Measurements from ENCODE around the gene FSD1.
"Not testable (repeated sequence)": the region's sequence is repeated elsewhere in the genome, so short reads cannot be mapped to it uniquely, and the experiment has no call there.

FSD1 gene

DNA sequence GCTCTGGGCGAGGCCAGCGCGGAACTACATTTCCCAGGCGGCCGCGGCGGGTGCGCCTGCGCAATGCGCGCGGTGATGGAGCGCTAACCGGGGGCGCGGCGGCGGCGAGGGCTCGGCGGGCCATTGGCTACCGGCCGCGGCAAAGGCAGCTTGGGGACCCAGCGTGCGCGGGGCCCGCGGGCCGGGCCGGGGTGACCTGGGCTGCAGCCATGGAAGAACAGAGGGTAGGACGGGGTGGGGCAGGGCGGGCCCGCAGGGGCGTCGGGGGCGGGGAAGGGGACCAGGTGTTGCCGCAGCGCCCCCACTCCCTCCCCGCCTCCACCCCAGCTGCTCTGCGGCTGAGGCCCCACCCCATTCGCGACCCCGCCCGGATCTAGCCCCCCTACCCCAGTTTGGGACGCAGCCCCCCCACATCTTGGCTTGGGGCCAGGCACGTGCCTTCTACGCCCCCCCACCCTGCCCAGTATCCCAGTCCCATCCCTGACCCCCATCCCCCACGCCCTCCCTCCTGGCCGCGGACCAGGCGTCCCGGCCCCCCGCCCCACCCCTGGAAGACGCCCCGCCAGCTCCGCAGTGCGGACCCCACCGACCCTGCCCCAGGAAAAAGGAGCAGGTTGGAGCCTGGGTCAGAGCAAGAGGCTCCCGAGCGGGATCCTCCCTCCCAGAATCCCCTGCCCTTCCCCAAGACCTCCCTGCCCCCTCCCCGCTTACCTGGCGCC is at the start of gene FSD1:
Gene FSD1 (plus strand): TSS at position 61 of the 719 bp plus-strand sequence. CDS start 149 bp downstream, at position 210.
- peak; percentile 65 to 76 for DNase-seq (ENCODE audit: low read depth in 2 of 2)

DNA sequence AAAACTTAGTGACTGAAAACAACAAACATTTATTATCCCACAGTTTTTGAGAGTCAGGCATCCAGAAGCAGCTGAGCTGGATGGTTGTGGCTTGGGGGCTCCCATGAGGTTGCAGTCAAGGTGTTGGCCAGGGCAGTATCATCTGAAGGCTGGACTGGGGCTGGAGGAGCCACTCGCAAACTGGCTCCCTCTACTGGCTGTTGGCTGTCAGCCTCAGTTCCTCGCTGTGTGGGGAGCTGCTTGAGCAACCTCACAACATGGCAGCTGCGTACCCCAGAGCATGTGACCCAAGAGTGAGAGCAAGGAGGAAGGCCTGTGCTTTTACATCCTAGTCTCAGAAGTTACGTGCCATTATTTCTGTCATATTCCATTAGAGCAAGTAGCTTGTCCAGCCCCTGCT is 47.8 kb upstream of the FSD1 start:
- DNase-seq (ENCODE audit: low read depth in 2 of 2) = no peak

DNA sequence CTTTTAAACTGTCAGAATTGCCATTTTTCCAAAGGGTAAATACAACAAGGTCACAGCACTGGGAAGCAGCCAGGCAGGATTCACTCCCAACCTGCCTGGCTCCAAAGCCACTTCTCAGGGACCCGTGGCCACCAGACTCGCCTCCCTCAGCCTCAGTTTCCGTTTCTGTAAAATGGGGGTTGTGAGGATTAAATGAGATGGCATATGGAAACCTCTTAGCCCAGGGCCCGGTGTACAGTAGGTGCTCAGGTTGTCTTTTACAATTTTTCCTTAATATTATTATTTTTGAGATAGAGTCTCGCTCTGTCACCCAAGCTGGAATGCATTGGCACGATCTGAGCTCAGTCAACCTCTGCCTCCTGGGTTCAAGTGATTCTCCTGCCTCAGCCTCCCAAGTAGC is 47.4 kb upstream of the FSD1 start:
- no peak for DNase-seq (ENCODE audit: low read depth in 2 of 2)

DNA sequence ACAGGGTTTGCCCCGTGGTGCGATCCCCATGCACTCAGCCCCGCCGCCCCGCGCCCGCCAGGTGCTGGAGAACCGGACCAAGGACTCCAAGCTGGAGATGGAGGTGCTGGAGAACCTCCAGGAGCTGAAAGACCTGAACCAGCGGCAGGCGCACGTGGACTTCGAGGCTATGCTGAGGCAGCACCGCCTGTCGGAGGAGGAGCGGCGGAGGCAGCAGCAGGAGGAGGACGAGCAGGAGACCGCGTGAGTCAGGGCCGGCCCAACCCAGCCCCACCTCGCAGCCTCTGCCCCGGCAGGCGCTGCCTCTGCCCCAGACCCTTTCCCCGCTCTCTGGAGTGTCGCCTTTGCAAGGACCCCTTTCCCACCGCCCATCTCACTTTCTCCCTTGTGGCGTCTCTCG is 46.2 kb upstream of the FSD1 start:
- no peak for DNase-seq (ENCODE audit: low read depth in 2 of 2)

DNA sequence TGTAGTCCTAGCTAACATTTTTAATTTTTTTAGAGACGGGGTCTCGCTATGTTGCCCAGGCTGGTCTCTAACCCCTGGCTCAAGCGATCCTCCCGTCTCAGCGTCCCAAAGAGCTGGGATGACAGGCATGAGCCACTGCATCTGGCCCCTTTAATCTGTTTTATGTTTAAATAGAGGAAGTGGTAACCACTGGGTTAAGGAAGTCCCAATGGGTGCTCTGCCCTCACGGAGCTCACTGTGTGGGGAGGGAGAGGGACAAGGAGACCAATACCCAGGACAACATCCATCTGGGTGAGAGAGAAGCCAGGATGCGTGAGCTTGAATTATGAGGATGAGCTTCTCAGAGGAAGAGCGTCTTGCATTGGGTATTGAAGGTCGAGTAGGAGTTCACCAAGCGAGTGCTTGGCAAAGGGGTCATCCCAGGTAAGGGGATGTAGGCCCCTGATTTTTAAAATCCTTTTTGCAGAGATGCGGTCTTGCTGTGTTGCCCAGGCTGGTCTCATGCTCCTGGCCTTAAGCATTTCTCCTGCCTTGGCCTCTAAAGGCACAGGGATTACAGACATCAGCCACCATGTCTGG is 43.7 kb upstream of the FSD1 start:
- DNase-seq (ENCODE audit: low read depth in 2 of 2) = no peak

DNA sequence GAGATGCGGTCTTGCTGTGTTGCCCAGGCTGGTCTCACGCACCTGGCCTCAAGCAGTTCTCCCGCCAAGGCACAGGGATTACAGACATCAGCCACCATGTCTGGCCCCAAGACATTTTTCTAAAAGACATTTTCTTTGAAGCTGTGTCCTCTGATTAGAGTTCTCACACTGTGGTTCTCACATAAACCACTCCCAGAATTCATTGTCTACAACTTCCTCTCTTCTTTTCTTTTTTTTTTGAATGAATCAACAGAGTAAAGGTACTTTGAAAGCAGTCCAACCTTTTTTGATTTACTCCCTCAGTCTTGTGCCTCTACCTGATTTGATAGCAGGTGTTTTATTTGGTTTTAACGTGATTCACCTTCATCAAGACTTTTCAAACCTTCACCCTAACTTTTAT is 39.6 kb upstream of the FSD1 start:
- no peak for DNase-seq (ENCODE audit: low read depth in 2 of 2)

DNA sequence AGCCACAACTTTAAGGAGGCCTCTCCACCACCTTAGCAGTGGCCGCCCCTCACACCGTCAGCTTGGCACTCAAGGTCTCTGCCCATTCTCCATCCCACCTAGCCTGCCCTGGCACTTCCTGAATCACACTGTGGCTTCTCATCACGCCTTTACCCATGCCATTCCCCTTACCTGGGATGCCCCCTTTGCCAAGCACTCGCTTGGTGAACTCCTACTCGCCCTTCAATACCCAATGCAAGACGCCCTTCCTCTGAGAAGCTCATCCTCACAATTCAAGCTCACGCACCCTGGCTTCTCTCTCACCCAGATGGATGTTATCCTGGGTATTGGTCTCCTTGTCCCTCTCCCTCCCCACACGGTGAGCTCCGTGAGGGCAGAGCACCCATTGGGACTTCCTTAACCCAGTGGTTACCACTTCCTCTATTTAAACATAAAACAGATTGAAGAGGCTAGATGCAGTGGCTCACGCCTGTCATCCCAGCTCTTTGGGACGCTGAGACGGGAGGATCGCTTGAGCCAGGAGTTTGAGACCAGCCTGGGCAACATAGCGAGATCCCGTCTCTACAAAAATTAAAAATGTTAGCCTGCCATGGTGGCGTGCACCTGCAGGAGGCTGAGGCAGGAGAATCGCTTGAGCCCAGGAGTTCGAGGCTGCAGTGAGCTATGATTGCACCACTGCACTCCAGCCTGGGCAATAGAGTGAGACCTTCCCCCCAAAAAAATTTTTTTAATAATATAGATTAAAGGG is 38.0 kb upstream of the FSD1 start:
- no peak for DNase-seq (ENCODE audit: low read depth in 2 of 2)

DNA sequence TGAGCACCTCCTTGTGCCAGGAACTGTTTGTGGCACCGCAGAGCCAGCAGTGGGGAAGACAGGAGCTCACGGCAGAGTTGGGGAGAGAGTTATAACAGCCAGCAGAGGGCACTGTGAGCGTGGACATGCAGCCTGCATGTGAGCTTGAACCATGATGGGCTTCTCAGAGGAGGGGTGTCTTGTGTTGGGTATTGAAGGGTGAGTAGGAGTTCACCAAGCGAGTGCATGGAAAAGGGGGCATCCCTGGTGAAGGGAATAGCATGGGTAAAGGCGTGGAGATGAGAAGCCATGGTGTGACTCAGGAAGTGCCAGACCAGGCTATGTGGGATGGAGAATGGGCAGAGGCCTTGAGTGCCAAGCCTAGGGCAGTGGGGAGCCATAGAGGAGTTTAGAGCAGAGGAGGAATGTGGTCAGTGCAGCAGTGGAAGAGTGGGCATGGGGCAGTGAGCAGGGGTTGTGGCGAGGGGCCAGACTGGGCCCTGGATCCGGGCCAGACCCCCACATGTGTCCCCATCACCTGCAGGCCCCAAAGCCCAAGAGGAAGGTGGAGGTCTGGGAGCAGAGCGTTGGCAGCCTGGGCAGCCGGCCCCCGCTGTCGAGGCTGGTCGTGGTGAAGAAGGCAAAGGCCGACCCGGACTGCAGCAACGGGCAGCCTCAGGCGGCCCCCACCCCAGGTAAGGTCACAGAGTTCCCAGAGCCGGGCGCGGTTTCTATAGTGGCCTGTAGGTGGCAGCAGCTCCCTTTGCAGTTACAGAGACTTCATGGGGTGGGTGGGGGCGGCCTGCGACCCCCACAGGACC is 37.1 kb upstream of the FSD1 start:
- peak; percentile 46 to 54 for DNase-seq (ENCODE audit: low read depth in 2 of 2)

DNA sequence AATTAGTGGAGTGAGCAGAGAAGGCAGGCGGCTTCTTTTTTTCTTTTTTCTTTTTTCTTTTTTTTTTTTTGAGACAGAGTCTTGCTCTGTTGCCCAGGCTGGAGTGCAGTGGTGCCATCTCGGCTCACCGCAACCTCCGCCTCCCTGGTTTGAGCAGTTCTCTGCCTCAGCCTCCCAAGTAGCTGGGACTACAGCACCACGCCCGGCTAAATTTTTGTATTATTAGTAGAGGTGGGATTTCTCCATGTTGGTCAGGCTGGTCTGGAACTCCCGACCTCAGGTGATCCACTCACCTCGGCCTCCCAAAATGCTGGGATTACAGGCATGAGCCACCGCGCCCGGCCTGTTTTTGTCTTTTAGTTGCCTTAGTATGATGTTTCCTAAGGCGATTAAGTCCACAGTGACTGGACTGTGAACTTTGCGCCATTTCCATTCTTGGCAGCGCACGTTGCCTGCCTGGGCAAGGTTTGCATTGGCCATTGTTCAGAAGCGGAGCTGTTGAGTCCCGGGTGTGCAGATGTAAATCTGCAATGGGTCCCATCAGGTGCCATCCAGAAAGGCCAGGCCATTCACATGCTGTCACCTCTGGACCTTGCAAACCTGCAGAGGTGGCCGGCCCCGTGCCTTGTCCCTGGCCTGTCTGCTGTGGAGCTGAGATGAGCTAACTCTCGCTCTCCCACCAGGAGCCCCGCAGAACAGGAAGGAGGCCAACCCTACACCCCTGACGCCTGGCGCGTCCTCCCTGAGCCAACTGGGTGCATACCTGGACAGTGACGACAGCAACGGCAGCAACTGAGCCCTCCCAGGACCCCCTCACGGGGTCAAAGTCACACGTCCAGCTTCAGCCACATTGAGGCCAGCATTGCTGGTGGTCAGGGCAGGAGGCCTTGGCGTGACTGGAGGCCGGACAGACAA is 36.2 kb upstream of the FSD1 start:
- no peak for DNase-seq (ENCODE audit: low read depth in 2 of 2)

DNA sequence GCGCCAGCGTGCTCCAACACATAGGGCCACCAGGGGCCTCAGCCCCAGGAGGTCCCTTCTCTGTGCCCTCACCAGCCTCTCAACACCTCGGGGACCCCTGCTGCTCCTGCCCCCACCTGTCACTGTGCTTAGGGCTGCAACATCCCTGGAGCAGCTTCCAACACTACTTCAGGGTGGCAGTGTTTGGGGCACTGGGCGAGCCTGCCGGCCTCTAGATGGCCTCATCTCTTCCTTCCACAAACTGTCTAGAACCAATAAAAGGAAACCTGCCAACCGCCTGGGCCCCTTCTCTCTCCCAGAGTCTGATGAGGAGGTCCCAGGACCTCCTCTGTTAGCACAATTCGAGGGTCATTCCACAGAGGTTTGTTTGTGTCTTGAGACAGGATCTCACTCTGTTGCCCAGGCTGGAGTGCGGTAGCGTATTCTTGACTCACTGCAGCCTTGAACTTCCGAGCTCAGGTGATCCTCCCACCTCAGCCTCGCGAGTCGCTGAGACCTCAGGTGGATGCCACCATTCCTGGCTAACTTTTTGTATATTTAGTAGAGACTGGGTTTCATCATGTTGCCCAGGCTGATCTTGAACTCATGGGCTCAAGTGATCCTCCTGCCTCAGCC is 35.5 kb upstream of the FSD1 start:
- DNase-seq (ENCODE audit: low read depth in 2 of 2) = no peak

DNA sequence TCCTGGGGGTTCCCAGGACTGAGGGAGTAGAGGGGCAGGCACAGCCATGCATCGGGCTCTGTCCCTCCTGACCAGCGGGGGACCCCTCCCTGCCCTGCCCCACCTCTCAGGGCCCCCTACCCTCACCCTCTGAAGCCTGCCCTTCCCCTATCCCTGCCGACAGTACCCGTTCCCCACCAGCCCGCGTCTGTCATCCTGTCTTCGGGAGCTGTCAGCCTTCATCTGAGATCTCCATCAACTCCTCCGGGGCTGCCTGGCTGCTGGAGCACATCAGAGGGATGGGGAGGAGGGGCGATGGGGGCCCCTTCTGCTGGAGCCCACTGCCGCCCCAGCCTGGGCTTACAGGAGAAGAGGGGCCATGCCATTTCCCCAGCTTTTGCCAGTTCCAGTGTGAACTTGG is 31.5 kb upstream of the FSD1 start:
- DNase-seq (ENCODE audit: low read depth in 2 of 2) = no peak

DNA sequence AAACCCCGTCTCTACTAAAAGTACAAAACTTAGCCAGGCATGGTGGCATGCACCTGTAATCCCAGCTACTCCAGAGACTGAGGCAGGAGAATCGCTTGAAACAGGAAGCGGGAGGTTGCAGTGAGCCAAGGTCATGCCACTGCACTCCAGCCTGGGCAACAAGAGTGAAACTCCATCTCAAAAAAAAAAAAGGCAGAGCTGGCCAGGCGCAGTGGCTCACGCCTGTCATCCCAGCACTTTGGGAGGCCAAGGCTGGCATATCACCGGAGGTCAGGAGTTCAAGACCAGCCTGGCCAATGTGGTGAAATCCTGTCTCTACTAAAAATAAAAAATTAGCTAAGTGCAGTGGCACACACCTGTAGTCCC is 30.1 kb upstream of the FSD1 start:
- not testable (repeated sequence) for DNase-seq (ENCODE audit: low read depth in 2 of 2)

DNA sequence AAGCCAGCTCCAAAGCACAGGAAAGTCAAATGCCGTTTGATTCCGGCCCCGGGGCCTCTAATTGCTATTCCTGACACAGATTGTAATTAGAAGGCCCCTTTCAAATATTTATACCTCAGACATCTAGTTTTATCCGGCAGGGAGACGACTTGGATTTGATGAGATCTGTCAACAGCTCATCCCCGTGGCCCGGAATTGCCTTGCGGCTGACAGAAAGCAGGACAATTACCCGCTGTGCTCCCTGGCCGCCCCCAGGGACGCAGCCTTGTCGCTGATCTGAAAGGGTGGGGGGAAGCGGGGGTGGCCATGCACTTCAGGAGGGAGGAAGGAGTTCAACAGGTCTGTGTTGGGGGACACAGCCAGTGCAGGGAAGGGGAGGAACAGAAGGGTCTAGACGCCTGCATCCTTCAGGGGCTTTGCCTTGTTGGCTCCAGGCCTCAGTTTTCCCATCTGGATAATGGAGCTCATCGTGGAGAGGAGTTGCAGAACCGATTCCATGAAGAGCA is 27.2 kb upstream of the FSD1 start:
- DNase-seq (ENCODE audit: low read depth in 2 of 2) = no peak

DNA sequence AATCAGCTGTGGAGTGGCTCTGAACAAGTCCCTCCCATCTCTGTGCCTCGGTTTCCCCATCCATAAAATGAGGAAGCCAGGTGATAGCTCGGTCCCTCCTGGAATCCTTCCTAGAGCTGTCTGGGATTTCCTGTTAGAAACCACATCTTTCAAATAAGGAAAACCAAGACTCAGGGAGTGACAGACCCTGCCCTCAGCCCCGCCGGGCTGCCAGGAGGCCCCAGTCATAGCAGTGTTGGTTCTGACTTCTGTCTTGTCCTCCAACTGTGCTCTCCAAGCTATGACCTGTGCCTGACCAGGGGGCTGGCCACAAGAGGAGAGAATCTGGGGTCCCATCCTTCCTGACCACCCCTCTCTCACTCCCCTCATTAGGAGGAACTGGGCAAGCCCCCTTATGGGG is 26.4 kb upstream of the FSD1 start:
- no peak for DNase-seq (ENCODE audit: low read depth in 2 of 2)

DNA sequence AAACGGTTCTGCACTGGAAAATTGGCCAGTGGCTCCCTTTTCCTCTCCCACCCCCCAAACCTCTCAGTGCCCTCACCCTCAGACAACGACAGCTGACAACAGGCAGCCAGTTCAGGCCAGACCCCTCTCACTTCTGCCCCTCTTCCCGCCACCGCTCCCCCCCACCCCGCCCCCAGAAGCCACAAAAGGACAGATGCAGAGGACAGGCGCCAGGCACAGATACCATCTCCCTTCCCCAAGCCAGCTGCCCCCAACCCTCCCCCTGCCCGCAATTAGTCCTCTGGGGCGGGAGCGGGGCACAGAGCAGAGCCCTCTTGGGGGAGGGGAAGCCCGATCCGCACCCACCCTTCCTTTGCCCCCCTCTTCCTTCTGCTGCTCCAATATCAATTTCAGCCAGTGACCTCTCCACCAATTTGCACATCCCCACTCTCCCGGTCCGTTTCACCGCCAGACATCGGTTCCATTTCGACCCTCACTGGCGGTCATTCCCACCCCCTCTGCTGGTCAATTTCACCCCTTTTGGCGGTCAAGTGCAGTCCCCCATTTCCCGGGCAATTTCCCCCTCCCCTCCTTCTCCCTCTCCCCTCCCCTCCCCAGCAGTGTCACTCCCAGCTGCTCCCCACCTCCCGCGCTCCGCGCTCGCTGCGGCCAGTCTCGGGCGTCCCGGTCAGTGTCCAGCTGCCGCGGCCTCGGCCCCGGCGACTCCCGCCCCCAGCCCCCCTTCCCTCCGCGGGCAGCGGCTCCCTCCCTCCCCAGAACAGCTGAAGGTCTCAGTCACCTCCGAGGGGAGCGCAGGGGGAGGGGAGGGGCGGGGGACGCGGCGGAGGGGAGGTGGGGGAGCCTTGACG is 25.8 kb upstream of the FSD1 start, which contains the start of gene SHD:
Gene SHD (plus strand): TSS at position 848 of the 848 bp plus-strand sequence. CDS start 798 bp downstream, outside the sequence.
- no peak for DNase-seq (ENCODE audit: low read depth in 2 of 2)

DNA sequence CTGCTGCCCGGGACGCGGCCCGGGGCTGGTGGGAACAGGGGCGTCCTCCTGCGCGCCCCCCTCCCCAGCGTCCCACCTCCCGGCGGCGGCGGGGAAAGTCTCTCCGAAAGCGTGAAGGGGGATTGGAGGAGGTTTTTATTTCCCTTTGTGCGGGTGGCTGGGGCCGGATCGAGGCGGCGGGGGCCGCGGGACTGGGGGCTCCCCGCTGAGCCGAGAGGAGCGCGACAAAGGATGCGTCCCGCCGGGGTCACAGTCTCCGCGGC is 25.2 kb upstream of the FSD1 start:
- no peak for DNase-seq (ENCODE audit: low read depth in 2 of 2)

DNA sequence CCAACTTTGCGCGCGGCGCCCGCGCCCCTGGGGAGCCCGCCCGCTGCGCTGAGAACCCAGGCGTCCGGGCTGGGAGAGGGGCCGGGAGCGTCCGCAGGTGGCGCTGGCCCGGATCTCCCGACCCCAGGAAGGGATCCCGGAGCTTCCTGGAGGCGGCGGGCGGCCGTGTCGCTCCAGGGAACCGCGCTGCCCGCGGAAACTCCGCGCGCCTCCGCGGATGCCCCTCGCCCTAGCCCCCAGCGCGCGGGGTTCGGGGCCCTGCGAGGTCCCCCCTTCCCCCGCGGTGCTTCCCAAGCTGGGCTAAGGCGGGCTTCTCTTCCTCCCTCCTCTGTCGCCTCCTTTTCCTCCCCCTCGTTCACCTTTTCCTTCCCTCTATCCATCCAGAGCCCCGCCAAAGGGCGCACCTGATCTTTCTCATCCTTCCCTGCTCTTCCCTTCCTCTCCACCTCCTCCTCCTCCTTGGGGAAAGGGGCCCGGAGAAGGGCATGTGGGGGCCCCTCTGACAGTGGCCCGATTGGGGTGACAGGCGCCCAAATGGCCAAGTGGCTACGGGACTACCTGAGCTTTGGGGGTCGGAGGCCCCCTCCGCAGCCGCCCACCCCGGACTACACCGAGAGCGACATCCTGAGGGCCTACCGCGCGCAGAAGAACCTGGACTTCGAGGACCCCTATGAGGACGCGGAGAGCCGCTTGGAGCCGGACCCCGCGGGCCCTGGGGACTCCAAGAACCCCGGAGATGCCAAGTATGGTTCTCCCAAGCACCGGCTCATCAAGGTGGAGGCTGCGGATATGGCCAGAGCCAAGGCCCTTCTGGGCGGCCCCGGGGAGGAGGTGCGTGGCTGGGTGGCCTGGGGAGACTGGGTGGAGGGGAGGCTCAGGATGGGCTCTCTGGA is 24.6 kb upstream of the FSD1 start:
- DNase-seq (ENCODE audit: low read depth in 2 of 2) = no peak

DNA sequence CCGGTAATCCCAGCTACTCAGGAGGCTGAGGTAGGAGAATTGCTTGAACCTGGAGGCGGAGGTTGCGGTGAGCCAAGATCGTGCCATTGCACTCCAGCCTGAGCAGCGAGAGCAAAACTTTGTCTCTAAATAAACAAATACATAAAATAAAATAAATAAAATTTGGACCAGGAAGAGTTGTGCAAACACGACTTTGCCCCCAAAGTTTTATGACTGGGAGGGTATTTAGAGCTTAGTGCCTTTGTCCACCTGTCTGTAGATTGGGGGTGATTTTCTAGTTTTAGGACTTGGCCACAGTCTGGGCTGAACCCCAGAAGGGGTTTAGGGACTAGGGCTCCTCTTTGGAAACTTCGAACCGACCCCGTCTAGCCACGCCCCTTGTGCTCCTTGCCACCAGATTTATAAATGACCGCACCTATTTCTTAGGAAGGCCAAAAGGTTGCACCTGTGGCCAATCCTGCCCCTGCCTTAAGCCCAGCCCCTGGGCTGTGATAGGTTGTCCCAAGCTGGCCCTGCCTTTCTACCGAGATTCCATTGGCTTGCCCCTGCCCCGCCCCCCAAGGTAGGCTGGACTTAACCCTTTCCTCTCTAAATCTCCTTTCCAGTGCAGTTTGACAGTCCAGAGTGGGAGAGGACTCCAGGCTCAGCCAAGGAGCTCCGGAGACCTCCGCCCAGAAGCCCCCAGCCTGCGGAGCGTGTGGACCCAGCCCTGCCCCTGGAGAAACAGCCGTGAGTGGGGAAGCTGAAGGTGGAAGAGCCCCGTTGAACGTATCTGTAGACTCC is 20.0 kb upstream of the FSD1 start:
- DNase-seq (ENCODE audit: low read depth in 2 of 2) = no peak
